ENCODE data around the gene ELAC1.

DNA sequence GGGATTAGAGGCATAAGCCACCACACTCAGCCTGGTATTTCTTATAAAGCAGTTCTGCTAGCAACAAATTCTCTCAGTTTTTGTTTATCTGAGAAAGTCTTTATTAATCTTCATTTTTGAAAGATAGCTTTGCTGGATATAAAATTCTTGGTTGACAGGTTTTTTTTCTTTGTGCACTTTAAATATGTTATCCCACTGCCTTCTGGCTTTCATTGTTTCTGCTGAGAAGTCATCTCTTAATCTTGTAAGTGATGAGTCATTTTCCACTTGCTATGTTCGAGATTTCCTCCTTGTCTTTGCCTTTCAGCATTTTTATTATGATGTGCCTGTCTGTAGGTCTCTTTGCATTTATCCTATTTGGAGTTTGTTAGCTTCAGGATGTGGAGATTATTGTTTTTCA, 5.9 kb upstream of the ELAC1 start:
- TF ChIP-seq POLR2AphosphoS5 (IDR thresholded peaks at IDR 0.05; ENCODE audit: borderline replicate concordance, low read depth, low read length) = no peak
- TF ChIP-seq EZH2 (IDR thresholded peaks at IDR 0.05) = no peak

Measured in SK-N-MC (cell line).